ENCODE results near the gene MSL1.

GRCh38 chr17:40100419-40100668, 21.4 kb upstream of the MSL1 start, which contains the start of gene NR1D1:
- TF ChIP-seq ARHGAP35 (CRISPR knock-in tag; IDR thresholded peaks at IDR 0.05; ENCODE audit: borderline replicate concordance) (no peak), BCL6 (CRISPR knock-in tag; IDR thresholded peaks at IDR 0.05) (no peak), ZBTB26 (CRISPR knock-in tag; IDR thresholded peaks at IDR 0.05; ENCODE audit: borderline replicate concordance) (no peak), ZFP36 (IDR thresholded peaks at IDR 0.05; ENCODE audit: borderline replicate concordance, low read depth, low read length, partially characterized antibody) (no peak), MAX (IDR thresholded peaks at IDR 0.05) (no peak), ZNF318 (CRISPR knock-in tag; IDR thresholded peaks at IDR 0.05) (no peak), GATAD1 (CRISPR knock-in tag; IDR thresholded peaks at IDR 0.05) (no peak), TFE3 (CRISPR knock-in tag; IDR thresholded peaks at IDR 0.05) (no peak), ZNF513 (CRISPR knock-in tag; conservative IDR thresholded peaks at IDR 0.05) (no peak), HCFC1 (IDR thresholded peaks at IDR 0.05; ENCODE audit: low read depth, low read length) (no peak)
